HG03460 (cell line): ENCODE measurements around the gene NR2E3.

Source experiments
- ATAC-seq: cut with Tn5 transposase; IDR thresholded peaks from one replicate; pipeline ENCODE4 v1.9.1; 2021; ENCODE audit not compliant: unreplicated experiment

Gene NR2E3

GRCh38 chr15:71790081-71790480 lies 20.3 kb upstream of the NR2E3 start:
- ATAC-seq: no peak

GRCh38 chr15:71791975-71792374 lies 18.4 kb upstream of the NR2E3 start:
- no peak for ATAC-seq

- no peak for ATAC-seq
Measured at GRCh38 chr15:71792521-71792920, 17.8 kb upstream of the NR2E3 start.

GRCh38 chr15:71798641-71799040 lies 11.7 kb upstream of the NR2E3 start:
- no peak for ATAC-seq

- ATAC-seq: no peak
Measured at GRCh38 chr15:71800190-71800589, 10.2 kb upstream of the NR2E3 start.

GRCh38 chr15:71800835-71801745 lies 9.3 kb upstream of the NR2E3 start:
- ATAC-seq: no peak

- ATAC-seq: no peak
Measured at GRCh38 chr15:71801935-71802655, 8.3 kb upstream of the NR2E3 start.

- ATAC-seq: no peak
Measured at GRCh38 chr15:71802770-71803169, 7.6 kb upstream of the NR2E3 start.

GRCh38 chr15:71804226-71804625 lies 6.1 kb upstream of the NR2E3 start:
- no peak for ATAC-seq

- no peak for ATAC-seq
Measured at GRCh38 chr15:71804695-71805470, 5.5 kb upstream of the NR2E3 start.

GRCh38 chr15:71806452-71806931 lies 3.9 kb upstream of the NR2E3 start:
- ATAC-seq: no peak

- ATAC-seq: no peak
Measured at GRCh38 chr15:71807125-71807629, 3.2 kb upstream of the NR2E3 start.

- ATAC-seq: no peak
Measured at GRCh38 chr15:71807691-71808091, 2.7 kb upstream of the NR2E3 start.

GRCh38 chr15:71808311-71809020 lies 1.9 kb upstream of the NR2E3 start:
- no peak for ATAC-seq

GRCh38 chr15:71809346-71809745 lies 1.0 kb upstream of the NR2E3 start:
- no peak for ATAC-seq

- ATAC-seq: no peak
Measured at GRCh38 chr15:71811036-71811736, 832 bp downstream of the NR2E3 start.

- ATAC-seq: no peak
Measured at GRCh38 chr15:71811752-71812735, 1.7 kb downstream of the NR2E3 start.

GRCh38 chr15:71812966-71813722 lies 2.8 kb downstream of the NR2E3 start:
- ATAC-seq: no peak
